NOMO-1 treated with dmso at 0.1 percent for 144 hours (cell line): ENCODE data around the gene HPX.

ENCODE experiments used
- DNase-seq: peaks from one replicate; lab custom pipeline; 2025; ENCODE audit not compliant: unreplicated experiment; lab: John Stamatoyannopoulos, UW

HPX gene

GRCh38 chr11:6468712-6469495, 28.1 kb upstream of the HPX start:
- DNase-seq, result no peak

DNA sequence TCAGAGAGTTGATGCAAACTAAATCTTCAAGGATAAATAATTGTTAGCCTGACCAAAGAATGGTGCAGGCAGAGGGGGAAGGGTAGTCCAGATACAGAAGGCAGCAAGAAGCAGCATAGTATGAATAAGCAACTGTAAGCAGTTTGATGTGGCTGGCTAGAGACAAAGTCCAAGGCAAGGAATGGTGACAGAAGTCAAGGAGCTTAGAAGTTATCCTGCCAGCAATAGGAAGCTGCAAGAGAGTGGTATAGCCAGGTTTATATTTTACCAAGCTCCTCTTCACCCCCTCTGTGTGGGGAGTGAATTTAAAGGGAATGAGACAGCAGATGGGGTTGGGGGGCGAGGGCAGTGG, 18.3 kb upstream of the HPX start:
- no peak for DNase-seq

DNA sequence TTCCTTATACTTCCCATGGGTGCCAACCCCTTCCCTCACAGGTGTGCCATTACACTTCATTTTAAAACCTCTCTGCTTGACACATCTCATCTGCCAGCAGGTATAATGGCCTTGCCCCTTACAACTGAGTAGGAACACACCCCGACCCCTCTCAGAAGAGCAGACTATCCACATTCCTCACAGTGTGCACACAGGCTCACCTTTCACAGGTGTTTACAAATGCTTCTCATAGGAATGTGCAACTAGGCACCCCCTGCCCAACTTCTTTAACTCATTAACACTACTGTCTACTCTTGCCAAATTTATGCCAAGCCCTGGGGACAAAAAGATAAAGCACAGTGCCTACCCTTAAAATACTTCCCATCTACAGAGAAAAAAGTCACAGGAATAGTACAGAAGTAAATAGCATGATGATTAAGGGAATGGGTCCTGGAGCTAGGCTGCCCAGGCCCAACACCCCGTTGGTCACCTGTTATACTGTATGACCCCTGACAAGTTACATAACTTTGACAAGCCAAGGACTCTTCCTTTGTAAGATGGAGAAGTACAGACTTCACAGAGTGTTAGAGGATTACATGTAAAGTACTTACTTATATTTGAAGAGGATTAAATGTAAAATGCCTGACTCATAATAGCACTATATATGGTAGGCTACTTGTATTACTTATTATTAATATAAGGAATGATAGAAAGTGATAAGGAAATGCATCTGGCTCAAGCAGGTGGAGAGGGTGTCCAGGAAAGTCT, 17.7 kb upstream of the HPX start:
- no peak for DNase-seq

DNA sequence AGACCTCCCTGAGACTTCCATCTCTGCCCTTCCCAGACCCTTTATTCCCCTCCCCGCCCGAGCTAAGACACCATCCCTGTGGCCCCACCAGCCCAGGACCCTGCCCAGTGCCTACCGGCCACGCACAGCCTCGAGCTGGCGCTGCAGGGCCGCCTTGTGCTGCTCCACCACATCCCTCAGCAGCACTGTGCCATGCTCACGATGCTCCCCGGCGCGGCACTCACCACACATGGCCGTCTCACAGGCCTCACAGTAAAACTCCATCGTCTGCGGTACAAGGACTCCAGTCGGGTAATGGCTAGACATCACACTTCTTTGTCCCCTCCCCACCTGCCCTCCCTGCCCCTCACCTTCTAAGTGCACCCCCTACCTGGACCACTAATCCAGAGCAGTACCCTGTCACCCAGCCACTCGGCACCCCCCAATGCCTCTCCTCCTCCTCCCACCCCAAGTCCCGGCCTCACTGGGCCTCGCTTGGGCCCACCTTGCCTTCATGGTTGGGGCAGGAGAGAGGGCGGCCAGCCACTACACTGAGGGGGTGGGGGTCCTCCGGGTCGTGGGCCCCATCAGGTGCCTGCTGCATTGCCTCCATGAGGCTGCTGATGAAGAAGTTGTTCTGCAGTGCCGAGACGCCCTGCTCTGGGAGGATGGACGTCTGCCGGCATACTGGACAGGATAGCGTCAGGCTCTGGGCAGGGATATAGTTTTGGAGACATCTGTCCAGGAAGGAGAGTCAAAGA, 17.0 kb upstream of the HPX start:
- no peak for DNase-seq

DNA sequence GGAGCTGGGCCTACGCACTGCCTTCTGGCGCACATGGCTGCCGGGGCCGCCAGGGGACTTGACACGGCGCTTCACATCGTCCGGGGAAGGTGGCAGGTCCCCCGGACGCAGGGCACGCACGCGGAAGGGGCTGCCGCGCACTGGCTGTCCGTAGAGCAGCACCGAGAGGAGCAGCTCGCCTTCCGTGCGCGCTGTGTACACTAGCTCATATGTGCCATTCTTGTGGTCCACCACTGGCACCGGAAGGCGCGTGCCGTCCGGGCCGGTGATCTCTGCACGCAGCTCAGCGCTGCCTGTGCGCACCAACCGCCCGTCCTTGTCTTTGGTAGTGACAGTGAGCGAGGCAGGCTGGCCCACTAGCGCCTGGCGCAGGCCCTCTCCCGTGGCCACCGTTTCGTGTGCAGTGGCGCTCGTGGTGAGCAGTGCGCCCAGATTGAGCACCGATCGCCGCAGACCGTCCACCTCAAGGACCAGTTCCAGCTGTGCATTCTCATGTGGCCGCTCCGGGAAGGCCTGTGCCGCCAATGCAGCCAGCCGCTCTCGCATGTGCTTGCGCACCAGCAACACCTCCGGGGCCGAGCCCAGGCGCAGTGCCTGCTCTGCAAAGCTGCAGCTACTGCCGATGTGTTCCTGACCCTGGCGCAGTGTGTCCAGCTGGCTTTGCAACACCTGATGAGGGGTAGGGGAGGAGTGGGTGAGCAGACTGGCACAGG, 15.7 kb upstream of the HPX start:
- no peak for DNase-seq

- no peak for DNase-seq
Measured at GRCh38 chr11:6455070-6455469, 14.3 kb upstream of the HPX start.

GRCh38 chr11:6453152-6453551, 12.4 kb upstream of the HPX start:
- no peak for DNase-seq

GRCh38 chr11:6452219-6452618, 11.4 kb upstream of the HPX start:
- DNase-seq, result no peak

- DNase-seq, result no peak
Measured at GRCh38 chr11:6448574-6448973, 7.8 kb upstream of the HPX start.

GRCh38 chr11:6443269-6444003, 2.6 kb upstream of the HPX start:
- DNase-seq, result peak; percentile 30

DNA sequence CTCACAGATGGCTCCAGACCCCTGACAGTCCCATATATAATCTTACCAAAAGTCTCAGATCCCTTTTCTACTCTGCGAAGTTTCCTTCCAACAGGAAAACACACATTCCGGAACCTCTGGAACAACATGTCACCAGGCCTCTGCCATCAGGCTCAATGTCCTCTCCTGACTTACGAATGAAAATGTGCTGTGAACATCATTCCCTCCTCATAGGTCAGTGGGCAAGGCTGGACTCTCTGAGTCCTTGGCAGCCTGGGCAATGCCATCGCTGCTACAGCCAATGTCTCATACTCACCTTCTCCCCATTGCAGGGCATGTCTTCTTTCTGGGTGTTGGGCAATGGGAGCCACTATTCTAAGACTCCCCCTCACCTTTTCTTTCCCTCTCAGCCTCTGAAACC, 1.7 kb upstream of the HPX start:
- DNase-seq, result no peak

DNA sequence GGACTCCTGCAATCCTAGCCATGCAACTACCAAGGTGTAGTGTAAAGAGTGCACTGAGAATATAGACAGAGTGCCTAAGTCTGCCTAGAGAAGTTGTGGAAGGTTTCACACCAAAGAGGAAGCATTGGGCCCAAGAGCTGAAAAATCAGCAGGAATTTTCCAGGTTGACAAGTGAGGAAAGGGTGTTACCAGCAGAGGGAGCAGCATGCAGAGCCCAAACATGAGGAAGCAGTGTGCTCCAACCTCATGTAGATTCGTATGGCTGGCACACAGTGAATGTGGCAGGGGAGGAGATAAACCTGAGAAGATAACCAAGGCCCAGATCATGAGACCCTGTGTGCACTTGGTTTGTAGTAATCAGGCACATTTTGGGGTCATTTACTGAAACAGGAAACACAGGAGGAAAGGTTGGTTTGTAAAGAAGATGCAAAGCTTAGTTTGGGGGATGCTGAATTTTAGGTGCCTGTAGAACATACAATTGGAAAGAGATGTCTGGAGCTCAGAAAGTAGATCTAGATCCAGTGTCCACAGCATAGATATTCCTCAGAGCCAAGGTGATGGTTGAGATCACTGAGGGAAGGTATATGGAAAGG, 1.7 kb downstream of the HPX start:
- DNase-seq, result peak; percentile 28

DNA sequence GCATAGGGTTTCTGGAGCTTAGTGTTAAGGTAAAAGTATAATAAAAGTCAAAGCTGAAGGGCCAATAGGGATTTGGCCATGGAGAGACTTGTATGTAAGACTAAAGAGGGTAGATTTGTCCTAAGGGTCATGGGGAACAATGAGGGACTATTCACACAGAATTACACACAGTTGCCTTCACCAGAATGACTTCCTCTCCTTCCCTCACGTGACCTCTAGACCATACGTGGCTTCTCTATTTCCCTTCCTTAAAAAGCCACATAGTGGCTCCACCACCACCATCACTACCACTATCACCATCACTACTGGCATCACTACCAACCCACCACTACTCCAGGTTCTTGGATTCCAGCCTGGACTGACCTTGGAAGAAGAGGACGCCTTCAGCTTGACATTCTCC, 2.8 kb downstream of the HPX start:
- peak; percentile 31 for DNase-seq

DNA sequence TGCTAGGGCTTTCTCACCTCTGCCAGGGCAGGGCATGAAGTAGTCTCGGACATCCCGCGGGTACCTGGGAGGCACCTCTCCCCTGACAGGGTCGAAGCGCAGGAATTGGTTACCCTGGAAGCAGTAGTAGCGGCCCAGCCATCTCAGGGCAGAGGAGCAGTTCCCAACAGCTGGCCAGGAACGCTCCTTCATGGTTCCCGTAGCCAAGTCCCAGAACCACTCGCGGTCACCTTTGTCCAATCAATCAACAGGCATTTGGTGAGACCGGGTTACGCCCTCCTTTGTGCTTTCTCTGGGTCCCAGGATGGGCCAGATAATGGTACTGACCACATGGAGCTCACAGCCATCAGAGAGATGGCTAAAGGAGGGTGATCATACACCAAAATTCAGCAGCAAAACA, 3.4 kb downstream of the HPX start:
- no peak for DNase-seq

DNA sequence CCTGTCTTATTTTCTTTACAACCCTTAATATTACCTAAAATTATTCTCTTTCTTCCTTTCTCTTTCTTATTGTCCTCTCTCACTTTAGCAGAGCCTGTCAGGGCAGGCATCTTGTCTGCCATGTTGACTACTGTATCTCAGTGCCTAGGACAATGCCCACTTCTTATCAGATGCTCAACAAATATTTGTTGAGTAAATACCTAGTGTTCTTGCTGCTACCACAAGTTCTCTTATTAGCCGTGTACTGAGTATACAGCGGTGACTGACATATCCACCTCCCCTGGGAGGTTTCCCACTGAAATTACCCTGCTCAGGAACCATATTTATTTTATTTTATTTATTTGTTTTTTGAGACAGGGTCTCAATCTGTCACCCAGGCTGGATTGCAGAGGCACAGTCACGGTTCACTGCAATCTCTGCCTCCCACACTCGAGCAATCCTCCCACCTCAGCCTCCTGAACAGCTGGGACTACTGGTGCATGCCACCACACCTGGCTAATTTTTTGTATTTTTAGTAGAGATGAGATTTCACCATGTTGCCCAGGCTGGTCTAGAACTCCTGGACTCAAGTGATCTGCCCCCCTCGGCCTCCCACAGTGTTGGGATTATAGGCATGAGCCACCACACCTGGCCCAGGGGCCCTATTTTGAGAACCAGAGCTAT, 6.7 kb downstream of the HPX start:
- no peak for DNase-seq

- DNase-seq, result no peak
Measured at GRCh38 chr11:6431861-6432260, 8.9 kb downstream of the HPX start.

DNA sequence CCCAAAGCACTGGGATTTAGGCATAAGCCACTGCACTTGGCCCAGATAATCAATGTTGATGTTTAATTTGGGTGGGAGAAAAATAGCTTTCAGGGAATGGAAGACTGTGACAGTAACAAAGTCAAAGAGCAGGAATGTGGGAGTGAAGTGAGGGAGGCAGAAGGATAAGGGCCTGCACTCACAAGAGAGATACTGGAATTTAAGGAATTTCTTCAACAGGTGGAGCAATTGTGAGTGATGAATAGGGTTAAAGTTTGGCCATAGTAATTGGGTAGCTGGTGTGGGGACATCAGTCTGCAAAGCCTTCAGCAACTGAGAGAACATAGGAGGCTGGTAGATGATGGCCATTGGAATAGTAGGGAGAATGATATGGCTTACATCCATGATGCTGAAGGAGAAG, 13.3 kb downstream of the HPX start:
- DNase-seq, result no peak

- DNase-seq, result no peak
Measured at GRCh38 chr11:6420677-6421076, 20.1 kb downstream of the HPX start.

DNA sequence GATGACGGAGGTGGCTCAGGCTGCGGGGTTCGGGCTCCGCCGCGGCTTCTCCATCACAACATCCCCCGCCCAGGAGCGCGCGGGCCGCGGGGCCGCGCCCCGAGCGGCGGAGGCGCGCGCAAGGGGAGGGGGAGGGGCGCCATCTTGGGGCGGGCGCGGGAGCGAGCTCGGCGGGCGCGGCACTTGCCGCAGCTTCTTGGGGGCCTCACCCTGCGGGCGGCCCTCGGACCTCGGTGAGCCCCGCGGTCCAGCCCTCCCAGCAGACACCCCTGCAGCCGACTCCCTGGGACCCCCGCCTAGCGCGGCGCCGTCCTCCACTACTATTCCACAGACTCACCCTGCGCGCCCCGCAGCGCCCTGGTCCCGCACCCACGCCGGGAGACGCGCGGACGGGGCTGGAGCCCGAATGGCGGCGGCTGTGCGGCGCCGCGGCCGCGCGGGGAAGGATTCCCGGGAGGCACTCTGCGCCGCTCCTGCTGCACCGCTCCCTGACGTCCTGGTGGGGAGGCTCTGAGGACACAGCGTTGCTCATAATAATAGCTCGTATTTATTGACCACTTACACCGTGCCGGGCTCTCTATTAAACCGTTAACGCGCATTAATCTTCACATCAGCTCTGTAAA, 21.7 kb downstream of the HPX start, which contains the start of gene APBB1:
Gene APBB1, minus strand, starts transcription at position 86 of the 623 bp plus-strand sequence. CDS start 7,747 bp downstream, outside the sequence.
- DNase-seq, result no peak
